Effector CD8-positive, alpha-beta T cell (primary cell): ENCODE data around the gene LDB2.
"Not testable (repeated sequence)": the region's sequence is repeated elsewhere in the genome, so short reads cannot be mapped to it uniquely, and the experiment has no call there.

Source experiments
- DNase-seq: peaks from one replicate; lab custom pipeline; 2025; lab: John Stamatoyannopoulos, UW

LDB2 gene

DNA sequence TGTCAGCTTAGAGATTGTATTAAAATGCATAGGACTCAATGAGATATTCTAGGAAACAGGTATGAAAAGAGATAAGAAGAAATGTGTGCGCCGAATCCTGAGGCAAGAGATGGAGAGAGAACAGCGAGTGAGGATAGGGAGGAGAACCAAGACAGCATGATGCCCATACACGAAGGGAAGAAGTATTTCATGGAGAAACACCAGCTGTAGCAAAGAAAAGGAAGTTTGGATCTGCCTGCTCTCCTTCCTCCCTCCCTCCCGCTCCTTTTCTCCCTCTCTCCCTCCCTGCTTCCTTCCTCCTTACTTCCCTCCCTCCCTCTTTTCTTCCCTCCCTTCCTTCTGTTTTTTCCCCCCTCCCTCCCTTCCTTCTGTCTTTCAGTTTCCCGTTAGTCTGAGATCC lies 353.6 kb downstream of the LDB2 start:
- no peak for DNase-seq

DNA sequence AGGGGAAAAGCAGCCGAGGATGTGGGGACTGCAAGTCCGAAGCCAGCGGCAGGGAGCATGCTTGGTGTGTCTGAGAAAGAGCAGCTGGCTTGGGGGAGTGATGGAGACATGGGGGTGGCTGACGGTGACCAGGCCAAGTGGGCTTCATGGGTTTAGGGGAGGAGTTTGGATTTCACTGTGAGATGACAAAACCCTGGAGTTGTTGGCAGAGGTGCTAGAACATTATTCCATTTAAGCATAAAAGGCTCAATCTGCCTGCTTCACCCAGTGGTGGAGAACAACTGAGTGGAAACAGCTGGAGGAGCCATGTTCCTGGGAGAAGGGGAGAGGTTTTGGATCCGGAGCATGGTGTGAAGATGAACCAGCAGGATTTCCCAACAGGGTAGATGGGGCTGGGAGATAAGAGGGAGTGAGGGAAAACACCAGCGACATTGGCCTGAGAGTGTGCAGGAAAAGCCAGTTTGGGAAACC lies 354.2 kb downstream of the LDB2 start:
- no peak for DNase-seq

- DNase-seq = no peak
Observed at GRCh38 chr4:16537926-16538325, 360.5 kb downstream of the LDB2 start.

DNA sequence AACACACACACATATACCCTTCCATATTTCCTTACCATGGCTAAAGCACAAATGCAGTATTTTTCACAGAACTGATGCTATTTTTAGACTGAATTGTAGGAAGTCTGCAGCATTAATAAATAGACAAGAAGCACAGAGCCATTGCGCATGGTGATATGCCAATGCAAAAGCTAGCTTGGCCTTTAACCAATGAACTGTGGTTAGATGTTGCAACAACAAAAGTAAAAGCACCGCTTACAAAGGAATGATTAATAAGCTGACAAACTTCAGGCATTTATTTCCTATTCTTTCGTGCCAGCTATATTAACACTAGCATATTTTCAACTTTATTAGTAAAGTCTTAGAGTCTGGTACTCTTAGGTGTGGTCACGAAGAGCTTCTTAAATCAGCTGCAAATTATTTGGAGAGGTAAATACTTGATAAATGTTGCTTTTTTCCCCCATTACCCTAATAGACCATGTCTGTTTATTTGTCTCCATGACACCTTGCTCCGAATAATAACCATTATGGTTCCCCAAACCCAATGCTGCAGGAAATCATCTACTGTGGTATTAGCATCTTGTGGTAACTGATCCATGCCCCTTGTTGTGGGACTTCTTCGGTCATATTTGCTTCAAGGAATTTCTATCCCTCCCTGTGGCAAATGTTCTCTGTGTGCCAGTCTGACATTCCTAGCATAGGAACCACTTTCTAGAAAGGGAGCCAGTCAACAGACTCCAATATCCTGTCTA lies 366.0 kb downstream of the LDB2 start:
- DNase-seq = no peak

DNA sequence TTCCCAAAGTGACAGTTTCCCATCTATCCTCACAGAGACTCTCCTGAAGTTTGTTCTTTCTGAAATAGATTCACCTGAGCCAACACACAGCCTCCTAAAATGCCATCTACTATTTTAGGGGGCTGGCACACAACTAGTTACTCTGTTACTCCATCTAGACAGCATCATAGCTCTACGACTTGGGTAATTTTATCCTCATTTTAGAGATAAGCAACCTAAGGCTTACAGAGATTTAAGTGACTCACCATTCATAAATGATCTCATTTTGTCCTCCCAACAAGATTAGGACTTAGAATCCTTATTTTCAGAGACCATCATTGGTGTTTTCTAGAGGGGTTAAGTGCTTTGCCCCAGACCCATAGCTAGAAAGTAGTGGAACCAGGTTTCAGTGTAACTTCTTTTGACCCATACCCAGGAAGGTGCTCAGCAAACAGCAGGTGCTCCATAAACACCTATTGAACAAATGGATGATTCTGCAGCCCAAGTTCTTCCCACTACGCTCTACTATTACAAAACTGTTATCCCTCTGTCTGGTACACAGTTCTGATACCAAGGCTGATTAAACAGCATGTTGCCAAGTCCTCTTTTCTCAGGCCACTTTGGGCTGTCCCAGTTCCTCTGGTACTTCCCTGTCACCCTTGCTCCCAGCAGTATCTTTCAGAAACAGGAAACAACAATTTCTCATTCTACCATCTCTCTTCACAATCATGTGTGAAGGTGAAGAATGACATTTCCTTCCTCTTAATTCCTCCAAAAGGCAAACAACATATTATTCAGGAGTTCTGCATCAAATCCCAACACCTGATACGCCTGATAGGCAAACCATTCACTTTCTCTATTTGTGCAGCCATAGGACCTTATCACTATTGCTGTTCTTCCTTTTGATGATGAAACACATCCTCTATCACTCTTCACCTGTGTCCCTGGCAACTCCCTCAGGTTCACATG lies 367.5 kb downstream of the LDB2 start:
- no peak for DNase-seq

DNA sequence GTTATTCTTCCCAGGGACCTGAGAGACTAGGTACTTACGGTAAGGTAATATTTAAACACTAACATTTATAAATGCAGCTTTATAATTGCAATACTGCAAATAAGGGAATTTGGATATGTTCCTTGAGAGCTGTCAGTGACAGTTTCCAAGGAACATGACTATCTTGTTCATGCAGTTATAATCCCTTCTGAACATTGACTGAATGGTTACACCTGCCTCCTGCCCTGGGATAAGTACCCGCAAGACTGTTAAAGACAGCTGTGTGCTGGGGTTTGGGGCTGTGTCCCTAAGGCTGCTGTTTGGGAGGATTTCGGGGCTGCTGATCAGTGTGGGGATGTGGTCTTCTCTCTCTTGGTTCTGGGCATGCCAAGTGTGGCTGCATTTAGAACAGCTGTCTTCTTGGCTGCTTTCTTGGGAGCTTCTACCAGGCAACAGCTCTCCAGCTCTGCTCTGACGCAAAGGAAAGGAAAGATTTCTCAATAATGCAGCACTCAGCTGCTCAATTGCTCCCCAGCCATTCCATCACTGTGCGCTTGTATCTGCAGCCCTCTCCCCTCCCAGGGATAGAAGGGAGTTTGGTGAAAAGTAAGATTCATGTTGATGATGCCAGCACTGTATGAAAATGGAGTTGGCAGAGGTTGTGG lies 373.4 kb downstream of the LDB2 start:
- DNase-seq = no peak

DNA sequence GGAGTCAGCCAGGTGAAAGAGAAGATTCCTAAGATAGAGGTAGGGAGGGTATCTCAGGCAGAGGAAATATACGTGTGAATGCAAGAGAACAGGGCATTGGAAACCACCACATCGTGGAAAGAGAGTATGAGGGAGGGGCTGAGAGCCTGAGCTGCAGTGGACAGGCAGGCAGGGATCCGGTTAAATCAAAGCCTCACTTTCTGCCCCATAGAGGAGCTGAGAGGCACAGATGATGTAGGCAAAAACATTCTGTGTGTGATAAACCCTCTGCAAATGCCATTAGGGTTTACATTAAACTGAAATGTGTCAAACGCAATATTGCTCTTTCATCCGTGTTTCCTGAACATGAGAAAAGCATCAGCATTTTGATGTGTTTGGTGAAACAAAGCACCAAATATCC lies 374.0 kb downstream of the LDB2 start:
- DNase-seq = no peak

GRCh38 chr4:16523526-16523925 lies 374.9 kb downstream of the LDB2 start:
- not testable (repeated sequence) for DNase-seq

- no peak for DNase-seq
Observed at GRCh38 chr4:16521156-16521915, 377.1 kb downstream of the LDB2 start.

DNA sequence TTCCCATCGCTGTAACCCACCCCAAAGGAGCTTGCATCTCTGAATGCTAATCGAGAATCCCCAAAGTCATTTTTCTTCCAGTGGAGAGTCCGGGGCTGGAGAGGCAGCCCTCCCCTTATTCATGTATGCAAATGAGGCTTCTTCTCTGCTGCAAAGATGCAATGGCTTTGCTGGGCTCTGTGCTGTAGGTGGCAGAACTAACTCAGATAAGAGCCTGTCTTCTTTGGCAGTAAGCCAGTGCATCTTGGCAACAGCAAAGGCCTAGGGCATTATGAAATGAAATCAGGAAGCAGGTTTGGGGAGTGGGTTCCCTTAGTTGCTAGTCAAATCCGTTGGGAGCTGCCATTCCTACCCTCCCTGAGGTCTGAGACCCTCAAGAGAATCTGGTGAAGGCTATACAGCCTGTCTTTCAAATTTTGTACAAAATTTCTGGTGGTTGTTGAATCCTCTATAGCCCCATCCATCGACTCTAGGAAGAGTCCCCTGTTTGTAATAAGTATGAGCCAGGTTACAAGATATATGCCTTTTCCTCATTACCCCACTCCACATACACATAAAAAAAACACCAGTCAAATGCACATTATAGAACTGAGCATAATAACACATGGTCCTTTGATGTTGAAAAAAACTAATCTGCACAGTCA lies 381.5 kb downstream of the LDB2 start:
- DNase-seq = no peak

- no peak for DNase-seq
Observed at GRCh38 chr4:16513876-16514275, 384.6 kb downstream of the LDB2 start.

- DNase-seq = no peak
Observed at GRCh38 chr4:16508968-16509367, 389.5 kb downstream of the LDB2 start.

GRCh38 chr4:16505726-16506125 lies 392.7 kb downstream of the LDB2 start:
- DNase-seq = no peak

DNA sequence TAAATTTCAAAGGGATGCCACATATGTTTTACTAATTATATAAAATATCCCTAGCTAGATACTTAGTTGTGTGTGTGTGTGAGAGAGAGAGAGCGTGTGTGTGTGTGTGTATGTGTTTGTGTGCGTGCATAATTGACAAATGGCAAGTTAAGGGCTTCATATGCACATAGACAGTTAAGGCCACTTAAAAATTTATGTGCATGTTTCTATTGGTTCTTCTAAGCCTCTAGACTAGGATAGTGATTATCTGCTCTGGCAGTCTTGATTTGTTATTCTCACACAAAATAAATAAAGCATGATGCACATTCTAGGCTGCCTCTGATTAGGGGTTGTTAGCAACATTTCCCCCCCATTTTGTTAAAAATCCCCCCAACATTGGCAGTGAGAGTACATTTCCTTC lies 393.2 kb downstream of the LDB2 start:
- DNase-seq = no peak

DNA sequence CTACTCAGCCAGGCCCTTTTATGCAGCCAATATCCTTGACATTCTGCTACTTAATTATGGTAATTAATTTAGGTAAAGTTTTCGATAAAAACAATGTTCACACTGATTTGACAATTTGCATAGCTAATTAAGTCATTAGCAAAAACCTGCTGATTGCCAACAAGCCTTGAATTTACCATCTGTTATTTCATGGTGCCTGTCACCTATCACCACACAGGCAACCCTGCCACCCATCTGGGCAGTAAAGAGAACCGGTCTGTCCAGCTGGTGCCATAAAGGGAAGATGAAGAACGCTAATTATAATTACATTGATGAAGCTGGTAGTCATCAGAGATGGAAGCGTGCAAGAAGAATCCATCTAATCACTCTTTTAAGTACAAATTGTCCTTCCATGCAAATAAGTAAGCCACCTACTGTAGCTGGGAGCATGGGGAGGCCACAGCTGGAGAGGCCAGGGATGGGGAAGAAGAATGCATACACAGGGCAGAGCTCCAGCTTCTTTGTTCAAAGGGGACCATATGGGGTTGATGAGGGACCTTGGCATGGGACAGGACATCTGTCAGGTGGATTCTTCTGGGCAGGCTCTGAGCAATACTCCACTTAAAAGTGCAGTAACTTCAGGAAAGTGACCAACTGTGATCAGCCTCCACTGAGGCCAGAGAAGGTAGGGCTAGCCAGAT lies 394.9 kb downstream of the LDB2 start:
- no peak for DNase-seq

DNA sequence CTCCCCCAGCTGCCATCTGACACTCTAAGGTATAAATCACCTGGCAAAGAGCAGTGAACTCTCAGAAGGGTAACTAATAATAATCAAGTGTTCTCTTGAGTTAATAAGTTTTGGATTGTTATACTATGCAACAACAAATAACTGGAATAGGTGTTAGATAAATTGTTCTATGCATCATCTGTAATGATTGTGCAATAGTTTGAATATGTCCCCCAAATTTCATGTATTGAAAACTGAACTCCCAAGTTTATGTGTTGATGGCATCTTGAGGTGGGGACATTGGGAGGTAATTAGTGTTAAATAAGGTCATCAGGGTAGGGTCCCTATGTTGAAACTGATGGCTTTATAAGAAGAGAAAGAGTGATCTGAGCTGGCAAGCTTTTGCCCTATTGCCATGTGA lies 399.5 kb downstream of the LDB2 start:
- DNase-seq = no peak

GRCh38 chr4:16496501-16496900 lies 401.9 kb downstream of the LDB2 start:
- DNase-seq = no peak

DNA sequence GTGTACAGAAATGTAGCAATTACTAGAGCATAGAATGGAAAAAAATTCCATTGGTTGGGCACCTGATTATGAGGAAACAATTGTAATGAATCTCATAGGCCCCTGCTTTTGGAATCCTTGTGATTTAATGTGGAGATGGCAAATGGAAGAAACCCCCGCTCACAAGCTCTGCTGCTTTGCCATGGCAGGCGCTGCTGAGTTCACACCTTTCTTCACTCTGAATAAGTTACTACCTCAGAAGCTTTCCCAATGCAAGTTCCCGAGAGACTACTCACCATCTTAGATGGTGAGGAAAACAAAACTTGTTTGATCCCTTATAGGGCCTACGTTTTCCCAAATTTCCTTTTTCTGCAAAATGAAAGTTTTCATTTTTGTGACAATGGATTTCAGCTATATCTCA lies 405.6 kb downstream of the LDB2 start:
- no peak for DNase-seq

GRCh38 chr4:16489226-16489625 lies 409.2 kb downstream of the LDB2 start:
- no peak for DNase-seq

- DNase-seq = no peak
Observed at GRCh38 chr4:16488084-16488483, 410.4 kb downstream of the LDB2 start.

DNA sequence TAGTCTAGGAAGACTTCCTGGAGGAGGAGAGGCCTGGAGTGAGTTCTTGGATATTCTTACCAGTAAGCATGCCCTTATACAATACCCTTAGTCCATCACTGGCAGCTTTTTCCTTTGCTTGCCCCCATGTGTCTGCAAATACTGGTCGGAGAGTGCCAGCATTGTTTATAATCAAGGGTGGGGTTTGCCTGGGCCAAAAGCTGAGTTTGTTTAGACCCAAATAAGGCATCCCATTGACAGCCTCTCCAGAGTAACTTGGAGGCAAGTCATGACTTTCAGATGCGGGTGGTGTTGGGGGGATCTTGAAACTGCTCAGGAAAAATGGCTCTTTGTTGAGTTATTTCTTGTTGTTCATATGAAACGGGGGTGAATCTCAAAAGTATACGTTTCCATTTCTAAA lies 413.7 kb downstream of the LDB2 start:
- DNase-seq = no peak
